GM12874 (cell line): ENCODE data around the gene TMEM132D.

ENCODE experiments used
- CTCF ChIP-seq: IDR thresholded peaks from 2 replicates; pipeline ENCODE4 v1.5.1; 2011; ENCODE audit warnings: low read depth, mild to moderate bottlenecking, control low read depth, low read length, moderate library complexity; ENCODE audit not compliant: insufficient read depth

The TMEM132D gene

GRCh38 chr12:129335773-129336172 is 568.1 kb downstream of the TMEM132D start:
- no peak for TF ChIP-seq CTCF

- TF ChIP-seq CTCF, result no peak
Observed at GRCh38 chr12:129332286-129332685, 571.5 kb downstream of the TMEM132D start.

- no peak for TF ChIP-seq CTCF
Observed at GRCh38 chr12:129331356-129332085, 572.3 kb downstream of the TMEM132D start.

GRCh38 chr12:129328235-129328634 is 575.6 kb downstream of the TMEM132D start:
- no peak for TF ChIP-seq CTCF

- TF ChIP-seq CTCF, result no peak
Observed at GRCh38 chr12:129325566-129325965, 578.3 kb downstream of the TMEM132D start.

- no peak for TF ChIP-seq CTCF
Observed at GRCh38 chr12:129312048-129312447, 591.8 kb downstream of the TMEM132D start.

GRCh38 chr12:129310346-129310745 is 593.5 kb downstream of the TMEM132D start:
- TF ChIP-seq CTCF, result no peak
